H1 (cell line): ENCODE results near the gene RNF208. TPM values are rescaled to one million over a fixed set of nuclear protein-coding genes. Genes with fewer than 3 reads are reported as not detected.

Experiments
- CTCF ChIA-PET: fragments of 300-600 bp; sonication (Branson Sonifier 250); formaldehyde crosslinking; loops from one replicate; lab custom pipeline; 2021; ENCODE audit not compliant: partially characterized antibody; lab: Charles Lee
- POLR2A ChIA-PET: fragments of 300-600 bp; sonication (Branson Sonifier 250); formaldehyde crosslinking; loops from one replicate; lab custom pipeline; 2021; ENCODE audit warnings: inconsistent platforms; ENCODE audit not compliant: partially characterized antibody; lab: Charles Lee
- DNase-seq, 2 experiments: peaks; one replicate each; pipeline versions ENCODE4 v3.0.0 to v3.0.0-alpha.2; 2010 to 2022; ENCODE audit warnings: low spot score in 2 of 2, low read depth in 1 of 2, mixed read lengths in 1 of 2
- FAIRE-seq: peaks from 2 replicates; lab custom pipeline; 2011; peaks lifted over from hg19 to GRCh38; lab: Jason Lieb, UNC
- H2AFZ ChIP-seq: 2 replicates; pipeline ENCODE4 v1.8.1; 2012; ENCODE audit warnings: low read length, inconsistent platforms
- H2AK5ac ChIP-seq: 2 replicates; pipeline ENCODE4 v1.6.1; 2013; ENCODE audit warnings: low read depth, low read length
- H2BK120ac ChIP-seq: replicated peaks from 2 replicates; pipeline ENCODE3; 2013; ENCODE audit warnings: low read depth, low read length, inconsistent platforms
- H2BK12ac ChIP-seq: 2 replicates; pipeline ENCODE4 v1.6.1; 2013; ENCODE audit warnings: low read depth, low read length
- H2BK15ac ChIP-seq: 2 replicates; pipeline ENCODE4 v1.6.1; 2013; ENCODE audit warnings: low read length
- H2BK20ac ChIP-seq: 2 replicates; pipeline ENCODE4 v1.6.1; 2013; ENCODE audit warnings: low read length
- H2BK5ac ChIP-seq: 2 replicates; pipeline ENCODE4 v1.6.1; 2013; ENCODE audit warnings: low read depth, low read length
- H3K14ac ChIP-seq: 2 replicates; pipeline ENCODE4 v1.6.1; 2013; ENCODE audit warnings: inconsistent platforms; ENCODE audit not compliant: insufficient read length
- H3K18ac ChIP-seq: 2 replicates; pipeline ENCODE4 v1.6.1; 2013; ENCODE audit warnings: low read length; ENCODE audit errors: extremely low read depth
- H3K23ac ChIP-seq: 2 replicates; pipeline ENCODE4 v1.6.1; 2013; ENCODE audit warnings: inconsistent platforms; ENCODE audit not compliant: insufficient read length
- H3K23me2 ChIP-seq: 2 replicates; pipeline ENCODE4 v1.6.1; 2013; ENCODE audit warnings: low read depth, low read length
- H3K27ac ChIP-seq: 2 replicates; pipeline ENCODE4 v1.6.1; 2011; ENCODE audit warnings: low read depth, low read length, inconsistent platforms
- H3K27me3 ChIP-seq, 4 experiments: replicated peaks in 1 of 4; 1 replicate in 1 of 4; 2 replicates in 3 of 4; pipeline versions ENCODE4 v1.6.1 to v1.8.1; 2011 to 2013; ENCODE audit warnings: low read length in 3 of 4, mild to moderate bottlenecking in 3 of 4, inconsistent platforms in 2 of 4, mixed read lengths in 2 of 4, moderate library complexity in 1 of 4; ENCODE audit not compliant: control insufficient read depth in 3 of 4, insufficient read depth in 3 of 4; ENCODE audit errors: extremely low read depth in 1 of 4
- H3K36me3 ChIP-seq, 4 experiments: 2 replicates each; pipeline versions ENCODE4 v1.6.1 to v1.8.1; 2011 to 2013; ENCODE audit warnings: mild to moderate bottlenecking in 4 of 4, low read length in 3 of 4, moderate library complexity in 2 of 4, control low read depth in 1 of 4, inconsistent platforms in 1 of 4; ENCODE audit not compliant: insufficient read depth in 4 of 4, control insufficient read depth in 2 of 4
- H3K4ac ChIP-seq: replicated peaks from 2 replicates; pipeline ENCODE3; 2013; ENCODE audit warnings: low read length, low read depth, mixed read lengths, inconsistent platforms; ENCODE audit not compliant: insufficient read length
- H3K4me1 ChIP-seq, 4 experiments: replicated peaks in 1 of 4; 1 replicate in 1 of 4; 2 replicates in 3 of 4; pipeline versions ENCODE4 v1.6.1 to v1.8.1; 2011 to 2013; ENCODE audit warnings: low read length in 3 of 4, inconsistent platforms in 2 of 4, mixed read lengths in 1 of 4; ENCODE audit not compliant: insufficient read depth in 4 of 4, control insufficient read depth in 3 of 4
- H3K4me2 ChIP-seq, 2 experiments: 2 replicates each; pipeline versions ENCODE4 v1.6.1 to v1.8.1; 2011 to 2013; ENCODE audit warnings: low read depth in 2 of 2, low read length in 2 of 2, control low read depth in 1 of 2, inconsistent platforms in 1 of 2, mild to moderate bottlenecking in 1 of 2; ENCODE audit not compliant: insufficient read depth in 1 of 2
- H3K4me3 ChIP-seq, 4 experiments: fragments of 200-600, 300-600 bp in 1 of 4; sonication (generic), shearing (Covaris generic), sonication (Bioruptor Twin) in 1 of 4; 2 replicates each; pipeline versions ENCODE4 v1.5.1 to v1.8.1; 2011 to 2016; ENCODE audit warnings: low read length in 4 of 4, low read depth in 3 of 4, control low read depth in 2 of 4, inconsistent platforms in 2 of 4, mild to moderate bottlenecking in 2 of 4, mixed read lengths in 1 of 4, moderate library complexity in 1 of 4; ENCODE audit not compliant: insufficient read depth in 2 of 4; ENCODE audit errors: extremely low read depth in 1 of 4
- H3K56ac ChIP-seq: replicated peaks from 2 replicates; pipeline ENCODE3; 2013; ENCODE audit warnings: low read depth, mild to moderate bottlenecking, mixed read lengths, low read length, inconsistent platforms; ENCODE audit not compliant: insufficient read length
- H3K79me1 ChIP-seq: 2 replicates; pipeline ENCODE4 v1.6.1; 2013; ENCODE audit warnings: low read depth, low read length, control low read depth
- H3K79me2 ChIP-seq, 2 experiments: 2 replicates each; pipeline versions ENCODE4 v1.6.1 to v1.8.1; 2012 to 2013; ENCODE audit warnings: low read length in 2 of 2, mild to moderate bottlenecking in 2 of 2, inconsistent platforms in 1 of 2; ENCODE audit not compliant: insufficient read depth in 2 of 2, control insufficient read depth in 1 of 2
- H3K9ac ChIP-seq, 4 experiments: replicated peaks in 1 of 4; 1 replicate in 1 of 4; 2 replicates in 3 of 4; pipeline versions ENCODE4 v1.6.1 to v1.8.1; 2011 to 2013; ENCODE audit warnings: low read depth in 3 of 4, low read length in 3 of 4, control low read depth in 2 of 4, mild to moderate bottlenecking in 2 of 4, moderate library complexity in 2 of 4, inconsistent platforms in 1 of 4; ENCODE audit errors: extremely low read depth in 1 of 4
- H3K9me3 ChIP-seq, 2 experiments: 2 replicates each; pipeline versions ENCODE4 v1.6.1 to v1.8.1; 2012 to 2013; ENCODE audit warnings: mild to moderate bottlenecking in 2 of 2, moderate library complexity in 2 of 2, control low read depth in 1 of 2, inconsistent platforms in 1 of 2, low read depth in 1 of 2, low read length in 1 of 2, mixed read lengths in 1 of 2; ENCODE audit not compliant: insufficient read depth in 2 of 2
- H4K20me1 ChIP-seq, 2 experiments: replicated peaks in 1 of 2; 2 replicates each; pipeline versions ENCODE3 to v1.8.1; 2011 to 2013; ENCODE audit warnings: inconsistent platforms in 2 of 2, low read length in 2 of 2, mild to moderate bottlenecking in 1 of 2; ENCODE audit not compliant: insufficient read depth in 2 of 2, control insufficient read depth in 1 of 2
- H4K5ac ChIP-seq: 2 replicates; pipeline ENCODE4 v1.6.1; 2013; ENCODE audit warnings: low read length, low read depth, mixed read lengths, inconsistent platforms; ENCODE audit not compliant: insufficient read length
- H4K8ac ChIP-seq: 2 replicates; pipeline ENCODE4 v1.8.0; 2013; ENCODE audit warnings: mild to moderate bottlenecking, moderate library complexity, low read length, inconsistent platforms; ENCODE audit not compliant: insufficient read depth; ENCODE audit errors: extremely low read depth
- H4K91ac ChIP-seq: replicated peaks from 2 replicates; pipeline ENCODE3; 2013; ENCODE audit warnings: low read length, mixed read lengths, inconsistent platforms; ENCODE audit not compliant: insufficient read length
- GABPA ChIP-seq: IDR thresholded peaks from 2 replicates; pipeline ENCODE4 v1.6.1; 2011; ENCODE audit warnings: mild to moderate bottlenecking, low read length, moderate library complexity, borderline replicate concordance; ENCODE audit not compliant: insufficient read depth
- RXRA ChIP-seq: IDR thresholded peaks from 2 replicates; pipeline ENCODE4 v1.6.1; 2011; ENCODE audit warnings: low read depth, mild to moderate bottlenecking, low read length, moderate library complexity; ENCODE audit not compliant: insufficient read depth
- WGBS, 2 experiments: shearing (Covaris generic) in 1 of 2; methylation state at CpG; one replicate each; pipeline versions ENCODE4 v1.1.6 to v1.1.7; 2013 to 2015; ENCODE audit warnings: low lambda C conversion rate in 2 of 2, mixed read lengths in 2 of 2, inconsistent platforms in 1 of 2, low coverage in 1 of 2, missing lambda C conversion rate in 1 of 2; ENCODE audit not compliant: insufficient replicate concordance in 2 of 2, insufficient coverage in 1 of 2, insufficient read length in 1 of 2; ENCODE audit errors: extremely low coverage in 1 of 2, missing lambda C conversion rate in 1 of 2; 5-methylcytosine and 5-hydroxymethylcytosine counted together
- polyA plus RNA-seq, 7 experiments: library from polyadenylated mRNA; depleted of rRNA in 3 of 7; stranded (reverse) in 5 of 7; unstranded in 2 of 7; fragments of >200 nt in 5 of 7; fragments of 200-250 nt in 2 of 7; gene quantifications; 1 replicate in 5 of 7; 2 replicates in 1 of 7; 4 replicates in 1 of 7; pipeline versions ENCODE4 v1.2.1 to v1.2.3, GENCODE V29; 2011 to 2013; ENCODE audit warnings: missing spikeins in 2 of 7, mixed read lengths in 2 of 7
- total RNA-seq: library from RNA; stranded (reverse); fragmentation: NEBNext Ultra II Directional; extraction: Animal tissue kit (Norgen Biotek cat#: 25700); gene quantifications from 2 replicates; pipeline ENCODE4 v1.2.1, GENCODE V29; 2021

The RNF208 gene
- total and polyA plus RNA-seq, 2 of the 8 experiments (the other 6 are each of a cell fraction or from before 2014, with no cell fraction given), result 2.7 to 7.7 TPM

- Histone ChIP-seq H3K9me3 (no peaks in the 10 kb centered on the region), H4K20me1 (peaks cover 0 to 9% of the 10 kb centered on the region in 2 experiments), H3K36me3 (peaks cover 0 to 11% (median 3%) of the 10 kb centered on the region in 4 experiments; a peak in 5 of 8 replicates), H3K27me3 (no peaks in the 10 kb centered on the region; a peak in 2 of 7 replicates), H3K79me2 (no peaks in the 10 kb centered on the region), H3K18ac (no peak overlapping the region), H3K4me3 (no peak overlapping the region), H4K5ac (no peak overlapping the region), H4K8ac (no peak overlapping the region; the same call in none of the 2 replicates), H3K23ac (no peak overlapping the region), H2BK5ac (no peak overlapping the region), H3K9ac (no peak overlapping the region), H2BK20ac (no peak overlapping the region), H3K23me2 (peaks cover 18% of the 10 kb centered on the region; the same call in 1 of the 2 replicates), H3K4me2 (no peak overlapping the region; a peak in 1 of 4 replicates), H3K14ac (no peak overlapping the region), H3K27ac (no peak overlapping the region), H2BK15ac (no peak overlapping the region), H3K4me1 (peaks cover 0 to 18% (median 12%) of the 10 kb centered on the region in 4 experiments; a peak in 5 of 7 replicates), H3K4ac (no peak overlapping the region), H2BK120ac (no peak overlapping the region), H2AFZ (no peak overlapping the region), H4K91ac (no peak overlapping the region), H3K79me1 (no peaks in the 10 kb centered on the region), H3K56ac (no peak overlapping the region), H2AK5ac (no peak overlapping the region), H2BK12ac (no peak overlapping the region)
- ChIA-PET POLR2A (interaction anchor here (0.5 to 69.9 kb wide), 11 partner anchors 13 to 234 kb away, joined by 3 to 1462 read pairs (median 5); partner anchors contain the start of genes NDOR1, NELFB, STPG3 and TMEM203), CTCF (interaction anchor here (0.7 to 20.2 kb wide), 6 partner anchors 11 to 144 kb away, joined by 3 to 204 read pairs (median 4); partner anchors contain the start of genes ANAPC2, SSNA1 and TUBB4B)
- TF ChIP-seq GABPA, result no peak
- no peak for TF ChIP-seq RXRA
- WGBS, 2 experiments, result 91% methylated on average over 45 of the region's 52 CpGs; no CpG with 5 or more reads in 1 of the 2 experiments
- no peak for DNase-seq
- FAIRE-seq, result no peak
Measured at GRCh38 chr9:137220317-137221094, 1.5 kb downstream of the RNF208 start.
